Osteoblast (primary cell): ENCODE data around the gene GPRIN1. TPM values are rescaled to one million over a fixed set of nuclear protein-coding genes. Genes with fewer than 3 reads are reported as not detected.

ENCODE experiments used
- DNase-seq: peaks from one replicate; pipeline ENCODE4 v3.0.0; 2011; ENCODE audit warnings: low spot score, mixed read lengths; ENCODE audit not compliant: insufficient read length; ENCODE audit errors: missing footprints
- H2AFZ ChIP-seq: 2 replicates; pipeline ENCODE4 v1.6.0; 2011; ENCODE audit warnings: mild to moderate bottlenecking, low read length
- H3K27ac ChIP-seq: 2 replicates; pipeline ENCODE4 v1.5.1; 2011; ENCODE audit warnings: mild to moderate bottlenecking, low read depth, low read length, moderate library complexity
- H3K27me3 ChIP-seq: 2 replicates; pipeline ENCODE4 v1.6.0; 2012; ENCODE audit warnings: mild to moderate bottlenecking, control low read depth, inconsistent platforms, low read length, moderate library complexity; ENCODE audit not compliant: insufficient read depth
- H3K36me3 ChIP-seq: 2 replicates; pipeline ENCODE4 v1.5.1; 2011; ENCODE audit warnings: mild to moderate bottlenecking, low read length, control low read depth, moderate library complexity; ENCODE audit not compliant: insufficient read depth
- H3K4me1 ChIP-seq: 2 replicates; pipeline ENCODE4 v1.5.1; 2011; ENCODE audit warnings: mild to moderate bottlenecking, low read length, control low read depth, moderate library complexity; ENCODE audit not compliant: insufficient read depth
- H3K4me2 ChIP-seq: 2 replicates; pipeline ENCODE4 v1.6.0; 2011; ENCODE audit warnings: mild to moderate bottlenecking, low read length; ENCODE audit not compliant: insufficient read depth
- H3K4me3 ChIP-seq: fragments of 200-600 bp; sonication (generic); 3 replicates; pipeline ENCODE4 v1.5.1; 2012; ENCODE audit warnings: mild to moderate bottlenecking, low read length, inconsistent platforms; ENCODE audit not compliant: insufficient read depth
- H3K79me2 ChIP-seq: 2 replicates; pipeline ENCODE4 v1.6.0; 2012; ENCODE audit warnings: mild to moderate bottlenecking, low read length, control low read depth, inconsistent platforms; ENCODE audit not compliant: insufficient read depth
- H3K9me3 ChIP-seq: 2 replicates; pipeline ENCODE4 v1.5.1; 2011; ENCODE audit warnings: low read depth, low read length, control low read depth
- H4K20me1 ChIP-seq: 2 replicates; pipeline ENCODE4 v1.6.0; 2012; ENCODE audit warnings: mild to moderate bottlenecking, low read length, control low read depth; ENCODE audit not compliant: insufficient read depth
- CTCF ChIP-seq: IDR thresholded peaks from 2 replicates; pipeline ENCODE4 v1.5.1; 2011; ENCODE audit warnings: mild to moderate bottlenecking, low read depth, low read length, moderate library complexity; ENCODE audit errors: extremely low read depth
- total RNA-seq: library from RNA; depleted of rRNA; stranded (reverse); fragments of >200 nt; gene quantifications from 2 replicates; pipeline ENCODE4 v1.2.3, GENCODE V29; 2012

The GPRIN1 gene
- total RNA-seq, 1 donor: 1.8 TPM

- H4K20me1 ChIP-seq: no peaks in the 10 kb centered on the region
- H3K27ac ChIP-seq: no peak overlapping the region
- H3K4me1 ChIP-seq: no peaks in the 10 kb centered on the region
- no peak overlapping the region for H3K4me2 ChIP-seq
- H2AFZ ChIP-seq: no peak overlapping the region
- no peak for TF ChIP-seq CTCF
- H3K4me3 ChIP-seq: no peak overlapping the region
- H3K9me3 ChIP-seq: no peaks in the 10 kb centered on the region
- no peaks in the 10 kb centered on the region for H3K79me2 ChIP-seq
- DNase-seq: no peak
- peaks cover 33% of the 10 kb centered on the region for H3K27me3 ChIP-seq
- H3K36me3 ChIP-seq: no peaks in the 10 kb centered on the region
These were observed 28.5 kb upstream of the GPRIN1 start for GRCh38 chr5:176638437-176638836.

DNA sequence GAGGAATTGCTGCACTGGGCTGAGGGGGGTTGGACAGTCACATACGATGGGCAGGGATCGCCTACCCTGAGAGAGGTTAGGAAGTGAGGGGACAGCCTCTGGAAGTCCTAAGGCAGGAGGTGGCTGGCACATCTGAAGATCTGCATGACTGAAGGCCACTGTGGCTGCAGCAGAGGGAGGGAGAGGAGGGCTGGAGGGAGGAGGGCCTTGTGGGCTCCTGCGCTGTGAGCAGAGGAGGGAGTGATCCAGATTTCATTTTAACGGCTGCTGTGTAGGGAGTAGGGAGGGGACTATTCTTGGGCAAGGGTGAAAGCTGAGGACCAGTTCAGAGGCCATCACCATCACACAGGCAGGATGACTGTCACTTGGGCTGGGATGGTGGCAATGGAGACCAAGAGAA is 27.6 kb upstream of the GPRIN1 start:
- DNase-seq: no peak
- Histone ChIP-seq H3K4me3 (no peak overlapping the region), H3K9me3 (no peaks in the 10 kb centered on the region), H3K4me2 (no peak overlapping the region), H3K79me2 (no peaks in the 10 kb centered on the region), H4K20me1 (no peaks in the 10 kb centered on the region), H3K27me3 (peaks cover 40% of the 10 kb centered on the region), H2AFZ (no peak overlapping the region), H3K27ac (no peak overlapping the region), H3K4me1 (no peaks in the 10 kb centered on the region), H3K36me3 (no peaks in the 10 kb centered on the region)
- no peak for TF ChIP-seq CTCF

GRCh38 chr5:176636426-176636825 is 26.5 kb upstream of the GPRIN1 start:
- Histone ChIP-seq H3K4me1 (no peaks in the 10 kb centered on the region), H3K27me3 (peaks cover 50% of the 10 kb centered on the region), H4K20me1 (no peaks in the 10 kb centered on the region), H3K36me3 (no peaks in the 10 kb centered on the region), H3K79me2 (no peaks in the 10 kb centered on the region), H3K4me3 (no peak overlapping the region), H3K9me3 (no peaks in the 10 kb centered on the region), H2AFZ (no peak overlapping the region), H3K27ac (no peak overlapping the region), H3K4me2 (no peak overlapping the region)
- no peak for DNase-seq
- TF ChIP-seq CTCF: no peak

GRCh38 chr5:176633598-176633997 is 23.6 kb upstream of the GPRIN1 start:
- Histone ChIP-seq H3K27me3 (peaks cover 78% of the 10 kb centered on the region), H3K79me2 (no peaks in the 10 kb centered on the region)

More at GRCh38 chr5:176633598-176633997, 23.6 kb upstream of the GPRIN1 start:
- H3K9me3 ChIP-seq: no peaks in the 10 kb centered on the region
- H3K4me2 ChIP-seq: no peak overlapping the region
- H3K4me1 ChIP-seq: no peaks in the 10 kb centered on the region
- no peak overlapping the region for H3K4me3 ChIP-seq
- DNase-seq: no peak
- no peak overlapping the region for H2AFZ ChIP-seq
- H4K20me1 ChIP-seq: peaks cover 6% of the 10 kb centered on the region
- H3K36me3 ChIP-seq: no peaks in the 10 kb centered on the region
- TF ChIP-seq CTCF: no peak
- H3K27ac ChIP-seq: no peak overlapping the region
